T-helper 2 cell treated with Interferon-gamma antibody and Interleukin-4, amounts not matched to agents 100 ng/mL and 5 ng/mL, for 36 hours (primary cell): Measurements from ENCODE around the gene FNDC3B. TPM values are rescaled to one million over a fixed set of nuclear protein-coding genes. Genes with fewer than 3 reads are reported as not detected.

Experiments
- intact Hi-C: fragments of 100-400 bp; cut with micrococcal nuclease; formaldehyde crosslinking; loops from one replicate; pipeline ENCODE4 v1.15.1; 2023
- total RNA-seq: library from RNA; stranded (reverse); gene quantifications from 2 replicates; pipeline ENCODE4 v1.2.3, GENCODE V29; 2022

Gene FNDC3B
- total RNA-seq, 1 donor from 2014 or later: 16.6 TPM

- intact Hi-C loops: loop anchor here (5.0 kb wide), 1 partner anchor 38 kb away; no protein-coding TSS in a partner anchor
Measured at GRCh38 chr3:172145031-172145686, 105.8 kb downstream of the FNDC3B start.

GRCh38 chr3:172146349-172146748 is 107.0 kb downstream of the FNDC3B start:
- intact Hi-C loops: loop anchor here (5.0 kb wide), 1 partner anchor 39 kb away; no protein-coding TSS in a partner anchor

DNA sequence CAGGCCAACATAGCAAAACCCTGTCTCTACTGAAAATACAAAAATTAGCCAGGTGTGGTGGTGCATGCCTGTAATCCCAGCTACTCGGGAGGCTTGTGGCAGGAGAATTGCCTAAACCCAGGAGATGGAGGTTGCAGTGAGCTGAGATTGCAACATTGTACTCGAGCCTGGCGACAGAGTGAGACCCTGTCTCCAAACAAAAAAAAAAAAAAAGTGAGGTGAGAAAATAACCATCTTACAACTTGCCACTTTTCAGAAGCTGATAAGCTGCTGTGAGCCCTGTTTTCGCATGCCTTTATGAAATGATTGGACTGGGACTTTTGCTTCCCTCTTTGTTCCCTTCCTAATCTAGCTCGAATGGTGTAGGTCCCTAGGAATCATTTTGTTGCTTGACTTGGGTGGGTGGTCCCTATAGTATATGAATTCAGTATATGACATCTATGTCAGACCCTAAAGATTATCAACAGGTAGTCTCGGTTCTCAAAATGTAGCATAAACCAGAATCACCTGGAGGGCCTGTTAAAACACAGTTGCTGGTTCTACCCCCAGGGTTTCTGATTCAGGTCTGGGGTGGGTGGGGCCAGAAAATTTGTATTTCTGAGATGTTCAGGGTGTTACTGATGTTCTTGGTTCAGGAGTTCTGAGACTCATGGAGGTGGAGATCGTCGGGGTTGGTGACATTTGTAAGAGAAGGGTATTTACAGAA is 107.9 kb downstream of the FNDC3B start:
- intact Hi-C loops: loop anchor here (5.0 kb wide), 1 partner anchor 40 kb away; no protein-coding TSS in a partner anchor

GRCh38 chr3:172148241-172148640 is 108.9 kb downstream of the FNDC3B start:
- intact Hi-C loops: loop anchor here (5.0 kb wide), 1 partner anchor 41 kb away; no protein-coding TSS in a partner anchor

DNA sequence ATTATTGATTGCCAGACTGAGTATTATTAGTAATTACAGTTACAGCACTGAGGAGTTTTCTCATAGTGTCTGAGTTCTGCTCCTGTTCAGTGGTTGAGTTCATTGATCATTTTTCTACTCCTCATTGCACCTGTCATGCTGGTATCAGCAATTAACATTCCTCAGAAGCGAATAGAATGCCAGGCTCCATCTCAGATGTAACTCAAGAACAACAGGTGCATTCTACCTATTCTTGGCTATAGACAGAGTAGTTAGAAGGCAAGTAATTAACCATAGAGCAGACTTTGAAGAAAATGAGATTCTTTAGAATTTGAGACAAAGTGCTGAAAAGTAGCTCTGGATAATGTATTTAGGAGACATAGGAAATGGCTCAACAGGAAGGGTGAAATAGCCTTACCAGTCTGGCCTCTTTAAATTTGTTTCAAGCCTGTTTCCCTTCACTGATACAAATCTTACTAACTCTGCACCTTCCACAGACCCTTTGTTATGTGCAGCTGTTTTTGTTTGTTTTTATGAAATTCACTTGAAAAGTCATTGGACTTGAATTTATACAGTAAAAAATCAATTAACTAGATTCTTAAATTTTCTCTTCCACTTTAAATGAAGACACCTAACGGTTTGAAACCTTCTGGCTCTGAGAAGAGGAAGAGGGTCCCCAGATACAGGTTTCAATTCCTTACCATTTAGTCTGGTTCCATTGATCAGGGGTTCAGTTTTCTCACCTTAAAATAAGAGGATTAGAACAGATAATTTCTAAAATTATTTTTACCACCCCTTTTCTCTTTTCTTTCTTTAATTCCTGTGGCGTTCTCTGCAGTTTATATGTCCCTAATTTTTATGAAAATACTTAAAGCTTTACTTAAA is 109.6 kb downstream of the FNDC3B start:
- intact Hi-C loops: loop anchor here (5.0 kb wide), 1 partner anchor 42 kb away; no protein-coding TSS in a partner anchor

DNA sequence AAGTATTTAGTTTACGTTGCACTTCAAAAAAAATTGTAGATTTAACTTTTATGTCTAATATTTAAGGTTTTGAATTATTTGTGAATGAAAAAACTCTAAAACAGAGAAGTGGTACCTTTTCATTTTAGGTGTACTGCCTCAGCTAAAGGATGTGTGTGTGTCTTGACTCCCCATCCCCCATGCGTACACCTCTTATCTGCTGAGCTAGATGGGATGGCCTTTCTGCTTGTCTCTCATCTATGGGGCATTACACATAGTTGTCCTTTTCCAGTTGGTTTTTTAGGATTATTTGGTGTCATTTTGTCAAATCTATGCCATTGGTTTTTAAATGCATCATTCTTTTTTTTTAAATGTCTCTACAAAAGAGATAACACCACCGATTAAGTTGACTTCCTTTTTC is 110.9 kb downstream of the FNDC3B start:
- intact Hi-C loops: no loop called here

- intact Hi-C loops: no loop called here
Measured at GRCh38 chr3:172150913-172151650, 111.7 kb downstream of the FNDC3B start.

- intact Hi-C loops: no loop called here
Measured at GRCh38 chr3:172151651-172152649, 112.6 kb downstream of the FNDC3B start.

DNA sequence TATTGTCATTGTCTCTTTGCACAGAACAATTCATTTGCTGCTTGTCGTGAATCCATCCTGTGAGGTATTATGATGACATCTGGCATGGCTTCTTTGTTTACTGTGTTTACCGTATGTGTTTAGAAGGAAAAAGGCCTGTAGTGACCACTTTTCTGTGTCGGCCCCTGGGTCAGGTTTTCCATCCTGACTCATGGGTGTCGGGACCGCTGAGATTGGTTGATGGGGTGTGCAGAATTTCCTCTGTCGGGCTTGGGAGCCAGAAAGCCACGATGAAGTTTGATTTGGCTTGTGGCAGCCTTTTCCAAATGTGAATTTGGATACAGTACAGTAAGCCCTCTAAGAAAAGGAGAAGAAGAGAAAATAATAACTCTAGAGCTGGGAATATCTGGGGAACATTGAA is 113.5 kb downstream of the FNDC3B start:
- intact Hi-C loops: no loop called here

DNA sequence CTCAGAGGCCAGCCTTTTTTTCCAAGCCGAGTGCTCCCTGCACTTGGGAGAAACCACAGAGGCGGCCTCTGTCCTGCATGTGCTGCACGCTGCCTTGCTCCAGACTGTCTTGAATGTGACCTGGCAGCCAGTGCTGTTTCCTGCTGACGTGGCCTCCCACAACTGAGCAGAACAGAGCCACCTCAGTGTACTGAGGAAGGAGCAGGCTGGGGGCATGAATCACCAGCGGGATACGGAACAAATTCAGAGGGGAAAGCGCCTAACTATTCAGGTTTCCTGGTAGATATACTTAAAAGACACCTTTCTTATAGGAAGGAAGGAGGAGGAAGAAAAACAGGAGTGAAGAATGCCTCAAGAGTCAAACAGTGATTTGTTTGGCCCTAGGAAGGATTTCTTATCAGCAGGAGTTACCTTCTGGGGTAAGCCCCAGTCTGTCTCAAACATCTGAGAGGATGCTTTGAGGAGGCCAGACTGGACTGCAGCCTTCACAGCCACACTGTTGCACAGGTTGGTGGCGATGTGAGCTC is 114.0 kb downstream of the FNDC3B start:
- intact Hi-C loops: no loop called here

DNA sequence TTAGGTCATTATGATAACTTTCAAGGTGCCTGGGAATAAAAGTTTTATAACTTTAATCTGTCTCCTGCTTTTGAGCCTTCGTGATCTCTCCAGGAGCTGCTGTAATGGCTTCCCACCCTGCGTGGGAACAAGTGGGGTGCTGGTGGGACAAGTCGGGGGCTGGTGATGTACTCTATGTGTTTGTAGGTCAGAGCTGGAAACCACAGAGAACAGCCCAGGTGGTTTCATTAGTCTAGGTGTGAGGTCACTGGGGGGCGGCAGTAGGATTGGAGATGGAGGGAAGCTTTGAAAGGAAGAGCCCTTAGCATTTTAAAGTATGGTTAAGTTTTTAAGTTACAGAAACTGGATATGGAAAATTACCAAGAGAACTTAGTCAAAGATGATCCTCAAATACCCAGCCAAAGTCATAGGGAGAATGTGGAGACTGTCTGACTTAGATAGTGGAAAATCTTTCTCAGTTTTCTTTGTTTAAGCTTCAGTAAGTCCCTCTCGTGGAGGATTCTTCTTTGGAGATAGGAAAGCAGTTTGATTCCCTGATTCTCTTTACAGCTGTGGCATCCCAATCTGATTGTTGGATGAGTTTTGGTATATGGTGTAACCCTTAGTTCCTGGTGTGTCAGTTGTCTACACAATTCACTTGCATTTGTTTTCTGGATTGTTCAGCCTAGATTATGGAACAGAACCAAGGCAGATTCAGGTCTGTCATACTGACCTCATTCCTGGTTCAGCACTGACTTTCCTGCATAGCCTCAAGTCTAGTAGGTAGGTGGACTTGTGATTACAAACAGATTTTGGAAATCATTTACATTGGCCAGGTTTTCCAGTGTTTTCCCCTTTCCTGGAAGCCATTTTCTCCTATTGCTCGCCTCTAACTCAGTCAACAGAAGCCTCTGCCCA is 115.6 kb downstream of the FNDC3B start:
- intact Hi-C loops: no loop called here

GRCh38 chr3:172155897-172156585 is 116.7 kb downstream of the FNDC3B start:
- intact Hi-C loops: no loop called here

GRCh38 chr3:172156586-172156955 is 117.2 kb downstream of the FNDC3B start:
- intact Hi-C loops: no loop called here

DNA sequence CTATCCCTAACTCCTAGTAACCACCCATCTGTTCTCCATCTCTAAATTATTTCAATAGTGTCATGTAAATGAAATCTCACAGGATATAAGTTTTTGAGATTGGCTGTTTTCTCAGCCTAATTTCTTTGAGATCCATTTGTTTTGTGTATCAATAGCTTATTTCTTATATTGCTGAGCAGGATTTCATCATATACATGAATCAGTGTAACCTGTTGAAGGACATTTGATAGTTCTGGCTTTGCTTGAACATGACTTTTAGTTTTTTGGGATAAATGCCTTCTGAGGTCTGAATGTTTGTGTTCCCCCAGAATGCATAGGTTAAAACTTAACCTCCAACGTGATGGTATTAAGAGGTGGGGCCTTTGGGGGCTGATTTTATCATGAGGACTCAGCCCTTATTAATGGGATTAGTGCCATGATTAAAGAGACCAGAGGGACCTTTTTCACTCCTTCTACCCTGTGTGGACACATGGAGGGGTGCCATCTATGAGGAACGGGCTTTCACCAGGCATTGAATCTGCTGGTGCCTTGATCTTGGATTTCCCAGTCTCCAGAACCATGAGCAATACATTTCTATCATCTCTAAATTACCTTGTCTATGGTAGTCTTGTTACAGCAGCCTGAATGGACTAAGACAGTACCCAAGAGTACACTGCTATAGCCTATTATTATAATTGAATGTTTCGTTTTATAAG is 118.3 kb downstream of the FNDC3B start:
- intact Hi-C loops: no loop called here

- intact Hi-C loops: no loop called here
Measured at GRCh38 chr3:172158741-172159140, 119.4 kb downstream of the FNDC3B start.

- intact Hi-C loops: no loop called here
Measured at GRCh38 chr3:172159376-172159775, 120.0 kb downstream of the FNDC3B start.

DNA sequence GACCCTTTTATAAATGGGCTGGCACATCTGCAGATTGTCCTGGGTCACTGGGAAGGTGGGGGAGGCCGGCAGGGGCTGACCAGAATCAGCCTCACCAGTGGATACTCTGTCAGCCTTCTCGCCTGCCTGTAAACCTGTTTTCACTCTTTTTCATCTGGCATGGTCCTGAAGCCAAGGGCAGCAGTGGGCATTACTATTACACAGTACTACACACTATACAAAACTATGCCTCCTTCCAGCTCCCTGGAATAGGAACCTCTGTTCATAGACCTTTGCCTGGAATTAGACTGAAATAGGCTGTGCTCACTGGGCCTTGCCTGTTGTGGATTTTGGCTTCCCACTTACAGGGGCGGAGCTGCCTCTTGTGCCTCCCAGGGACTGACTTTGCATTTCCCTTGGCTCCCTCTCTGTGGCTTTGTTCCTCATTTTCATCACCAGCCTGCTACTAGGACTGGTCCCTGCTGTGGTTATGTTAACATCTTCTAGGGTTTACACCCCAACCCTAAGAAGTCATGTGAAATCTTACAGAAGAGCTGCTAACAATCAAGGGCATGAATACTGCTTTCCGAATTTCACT is 120.7 kb downstream of the FNDC3B start:
- intact Hi-C loops: no loop called here
